ENCODE measurements around the gene CLEC18A.
"Not testable (repeated sequence)": the region's sequence is repeated elsewhere in the genome, so short reads cannot be mapped to it uniquely, and the experiment has no call there.

CLEC18A gene

DNA sequence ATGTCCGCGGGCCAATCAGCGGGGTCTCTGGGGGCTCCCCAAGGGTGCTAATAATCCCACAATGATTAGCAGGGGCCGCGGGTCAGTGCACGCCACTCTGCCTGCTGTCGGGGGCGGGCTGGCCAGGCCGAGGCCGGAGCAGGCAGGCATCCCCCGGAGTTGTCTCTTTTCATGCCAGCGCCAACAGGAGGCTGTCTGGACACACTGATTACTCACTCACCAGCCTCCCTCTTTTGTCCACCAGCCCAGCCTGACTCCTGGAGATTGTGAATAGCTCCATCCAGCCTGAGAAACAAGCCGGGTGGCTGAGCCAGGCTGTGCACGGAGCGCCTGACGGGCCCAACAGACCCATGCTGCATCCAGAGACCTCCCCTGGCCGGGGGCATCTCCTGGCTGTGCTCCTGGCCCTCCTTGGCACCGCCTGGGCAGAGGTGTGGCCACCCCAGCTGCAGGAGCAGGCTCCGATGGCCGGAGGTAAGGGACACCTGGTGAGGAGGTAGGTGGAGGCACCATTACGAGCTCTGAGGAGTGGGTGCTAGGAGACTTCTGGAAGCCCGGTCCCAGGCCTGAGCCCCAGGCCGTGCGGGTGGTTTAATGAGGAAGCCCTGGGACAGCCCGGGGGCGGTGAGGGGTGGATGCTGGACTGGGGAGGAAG lies at the start of gene CLEC18A:
TSS of gene CLEC18A (plus strand) at position 318 of the 655 bp plus-strand sequence. CDS start at position 351, 33 bp downstream.
- not testable (repeated sequence) for DNase-seq

- DNase-seq = no peak
Measured at GRCh38 chr16:69903865-69904415, 47.2 kb upstream of the CLEC18A start.

DNA sequence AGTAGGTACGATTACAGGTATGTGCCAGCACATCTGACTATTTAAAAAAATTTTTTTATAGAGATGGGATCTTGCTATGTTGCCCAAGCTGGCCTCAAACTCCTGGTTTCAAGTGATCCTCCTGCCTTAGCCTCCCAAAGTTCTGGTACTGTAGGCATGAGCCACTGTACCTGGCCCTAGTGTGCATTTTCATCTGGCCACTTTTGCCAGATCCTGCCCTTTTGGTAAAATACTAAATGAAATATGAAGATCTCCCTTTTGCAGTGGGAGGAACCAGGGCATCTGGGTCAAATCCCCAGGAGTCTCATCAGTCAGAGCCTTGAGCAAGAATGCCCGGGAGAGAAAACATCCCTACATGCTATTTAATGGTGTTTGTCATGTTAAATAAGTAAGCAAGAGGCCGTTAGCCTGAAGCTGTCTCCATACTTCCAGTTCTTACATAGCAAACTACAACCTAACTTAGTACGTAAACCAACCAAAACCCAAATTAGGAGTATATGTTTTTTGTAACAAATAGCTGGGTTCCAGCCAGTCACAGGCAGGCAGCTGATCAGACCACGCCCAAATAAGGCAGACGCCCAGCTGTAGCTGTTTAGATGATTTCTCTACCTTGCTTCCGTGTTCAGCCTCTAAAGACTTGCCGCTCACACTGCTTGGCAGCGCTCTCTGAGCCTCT lies 46.5 kb upstream of the CLEC18A start:
- no peak for DNase-seq

DNA sequence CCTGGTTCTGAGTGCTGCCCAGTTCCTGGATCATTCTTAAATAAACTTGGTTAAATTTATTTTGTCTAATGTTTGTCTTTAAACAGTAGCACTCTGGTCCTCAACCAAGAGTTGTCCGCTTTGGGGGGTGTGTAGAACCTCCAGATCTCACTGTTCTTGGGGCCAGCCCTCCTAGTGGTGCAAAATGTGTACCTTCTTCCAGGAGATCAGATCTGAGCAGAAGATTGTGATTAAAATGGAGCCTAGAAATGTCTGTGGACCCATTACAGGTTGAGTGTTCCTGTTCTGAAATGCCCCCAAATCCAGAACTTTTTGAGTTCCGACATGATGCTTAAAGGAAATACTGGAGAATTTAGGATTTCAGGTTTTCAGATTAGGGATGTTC lies 46.0 kb upstream of the CLEC18A start:
- no peak for DNase-seq

- no peak for DNase-seq
Measured at GRCh38 chr16:69906838-69907401, 44.2 kb upstream of the CLEC18A start.

DNA sequence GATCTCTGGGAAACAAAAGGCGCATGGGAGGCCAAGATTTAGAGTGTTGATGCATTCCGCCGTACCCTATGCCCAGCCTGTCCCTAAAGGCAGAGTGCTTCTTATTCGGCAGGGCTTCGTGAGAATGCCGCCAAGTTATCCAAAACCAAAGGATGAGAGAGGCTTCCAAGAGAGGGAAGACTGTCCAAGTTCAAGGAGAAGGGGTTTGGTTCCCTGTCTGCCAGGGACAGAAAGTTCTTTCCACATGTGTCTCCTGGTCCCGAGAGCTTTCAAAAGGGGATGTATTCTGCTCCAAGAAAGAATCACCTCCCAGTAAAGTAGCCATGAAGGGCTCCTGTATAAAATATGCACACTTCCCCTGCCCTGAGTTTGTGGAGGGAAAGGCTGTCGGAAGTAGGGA lies 42.1 kb upstream of the CLEC18A start:
- no peak for DNase-seq

- DNase-seq = no peak
Measured at GRCh38 chr16:69909760-69910159, 41.4 kb upstream of the CLEC18A start.

DNA sequence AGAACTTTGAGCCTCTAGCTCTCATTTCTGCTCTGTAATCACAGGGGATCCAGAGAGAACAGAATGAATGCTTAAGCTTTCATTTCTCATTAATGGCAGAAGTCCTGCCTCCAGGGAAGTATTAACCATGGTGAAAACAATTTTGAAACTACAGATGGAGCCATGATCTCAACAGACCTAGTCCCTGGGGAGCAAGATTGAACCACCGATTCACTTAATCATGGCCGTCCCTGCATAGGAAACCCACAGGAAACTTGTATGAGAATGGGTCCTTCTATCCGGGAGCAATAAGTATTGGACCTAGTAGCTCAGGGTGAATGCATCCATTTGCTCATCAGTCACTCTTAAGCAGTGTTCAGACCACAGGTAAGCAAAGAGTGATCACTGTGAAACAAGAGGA lies 40.2 kb upstream of the CLEC18A start:
- no peak for DNase-seq

- DNase-seq = no peak
Measured at GRCh38 chr16:69916462-69916861, 34.7 kb upstream of the CLEC18A start.

DNA sequence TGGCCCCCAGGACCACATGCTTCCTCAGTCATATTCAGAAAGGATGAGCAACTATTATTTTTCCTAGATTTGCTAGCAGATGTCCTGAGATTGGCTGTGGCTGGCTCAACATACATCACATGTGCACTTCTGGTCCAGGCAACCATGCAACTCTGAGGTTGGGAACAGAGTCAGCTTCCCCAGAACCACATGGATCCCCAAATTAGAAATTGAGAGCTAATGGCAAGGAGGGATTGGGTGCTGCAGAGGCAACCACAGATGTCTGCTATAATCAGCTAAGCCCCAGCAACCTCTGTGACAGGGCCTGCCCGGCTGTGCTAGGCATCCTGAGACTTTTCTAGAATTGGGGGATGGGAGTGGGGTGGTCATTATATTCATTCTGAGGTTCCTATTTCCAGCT lies 33.8 kb upstream of the CLEC18A start:
- no peak for DNase-seq

DNA sequence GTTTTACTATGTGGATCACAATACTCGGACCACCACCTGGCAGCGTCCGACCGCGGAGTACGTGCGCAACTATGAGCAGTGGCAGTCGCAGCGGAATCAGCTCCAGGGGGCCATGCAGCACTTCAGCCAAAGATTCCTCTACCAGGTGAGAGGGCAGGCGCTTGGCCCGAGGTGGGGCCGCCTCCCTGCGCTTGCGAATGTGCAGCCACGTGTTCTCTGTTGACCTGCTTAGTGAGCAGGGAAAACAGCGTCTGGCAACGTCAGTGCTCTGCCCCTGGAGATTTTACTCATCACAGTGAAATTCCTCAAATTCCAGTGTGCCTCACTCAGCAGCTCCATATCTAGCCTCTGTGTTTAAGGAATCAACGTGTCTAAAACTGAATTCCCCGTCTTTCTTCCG lies 33.4 kb upstream of the CLEC18A start:
- DNase-seq = no peak

DNA sequence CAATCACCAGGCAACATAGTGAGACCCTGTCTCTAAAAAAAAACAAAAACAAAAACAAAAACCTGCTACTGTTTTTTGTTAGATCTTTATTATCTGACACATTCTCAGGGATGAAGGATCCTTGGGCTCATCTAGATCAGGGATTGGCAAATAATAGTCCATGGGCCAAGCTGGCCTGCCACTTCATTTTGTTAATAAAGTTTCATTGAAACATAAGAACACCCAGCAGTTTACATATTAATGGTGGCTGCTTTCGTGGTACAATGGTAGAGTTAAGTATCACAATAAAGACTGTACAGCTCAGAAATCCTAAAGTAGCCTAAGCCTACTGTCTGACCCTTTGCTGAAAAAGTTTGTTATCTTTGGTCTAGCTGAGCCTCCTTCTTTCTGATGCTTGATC lies 32.9 kb upstream of the CLEC18A start:
- DNase-seq = no peak

DNA sequence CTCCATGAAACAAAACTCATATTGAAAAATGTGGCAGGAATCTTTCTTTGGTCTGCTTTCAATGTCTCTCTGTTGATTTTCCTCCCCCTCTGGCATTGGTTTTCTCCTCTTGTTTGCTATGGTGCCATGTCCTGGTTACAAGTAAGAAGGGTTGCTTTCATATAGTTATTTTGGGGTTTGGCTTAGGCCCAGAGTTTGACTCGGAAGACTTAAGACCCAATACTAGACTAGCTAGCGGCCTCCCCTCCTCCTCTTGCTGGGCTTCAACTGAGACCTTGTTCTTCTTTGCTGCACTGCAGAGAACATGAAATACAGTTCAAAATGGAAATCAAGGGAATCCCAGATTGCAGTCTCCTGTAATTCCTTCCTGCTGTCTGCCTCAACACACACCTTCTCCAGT lies 30.0 kb upstream of the CLEC18A start:
- no peak for DNase-seq

- no peak for DNase-seq
Measured at GRCh38 chr16:69922200-69922599, 28.9 kb upstream of the CLEC18A start.

- DNase-seq = no peak
Measured at GRCh38 chr16:69924041-69924775, 26.9 kb upstream of the CLEC18A start.

GRCh38 chr16:69924777-69925191 lies 26.4 kb upstream of the CLEC18A start:
- no peak for DNase-seq

- no peak for DNase-seq
Measured at GRCh38 chr16:69925311-69925710, 25.8 kb upstream of the CLEC18A start.

DNA sequence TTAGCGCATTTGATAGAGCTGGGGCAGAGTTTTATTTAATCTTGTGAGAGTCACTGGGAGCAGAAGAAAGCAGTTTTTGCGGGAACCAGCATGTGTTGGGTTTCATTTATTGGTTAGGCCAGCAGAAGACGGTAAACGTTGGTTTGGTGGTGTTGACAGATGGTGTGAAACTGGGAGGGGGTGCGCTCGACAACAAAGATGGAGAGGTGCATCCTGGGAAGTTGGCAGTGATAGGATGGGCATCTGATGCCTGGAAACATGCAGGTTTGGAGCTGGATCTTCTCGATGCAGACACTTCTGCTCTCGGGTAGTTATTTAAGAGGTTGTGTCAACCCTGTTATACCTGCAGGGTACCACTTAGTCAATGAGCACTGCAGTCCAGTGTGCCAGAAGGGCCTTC lies 24.9 kb upstream of the CLEC18A start:
- no peak for DNase-seq

DNA sequence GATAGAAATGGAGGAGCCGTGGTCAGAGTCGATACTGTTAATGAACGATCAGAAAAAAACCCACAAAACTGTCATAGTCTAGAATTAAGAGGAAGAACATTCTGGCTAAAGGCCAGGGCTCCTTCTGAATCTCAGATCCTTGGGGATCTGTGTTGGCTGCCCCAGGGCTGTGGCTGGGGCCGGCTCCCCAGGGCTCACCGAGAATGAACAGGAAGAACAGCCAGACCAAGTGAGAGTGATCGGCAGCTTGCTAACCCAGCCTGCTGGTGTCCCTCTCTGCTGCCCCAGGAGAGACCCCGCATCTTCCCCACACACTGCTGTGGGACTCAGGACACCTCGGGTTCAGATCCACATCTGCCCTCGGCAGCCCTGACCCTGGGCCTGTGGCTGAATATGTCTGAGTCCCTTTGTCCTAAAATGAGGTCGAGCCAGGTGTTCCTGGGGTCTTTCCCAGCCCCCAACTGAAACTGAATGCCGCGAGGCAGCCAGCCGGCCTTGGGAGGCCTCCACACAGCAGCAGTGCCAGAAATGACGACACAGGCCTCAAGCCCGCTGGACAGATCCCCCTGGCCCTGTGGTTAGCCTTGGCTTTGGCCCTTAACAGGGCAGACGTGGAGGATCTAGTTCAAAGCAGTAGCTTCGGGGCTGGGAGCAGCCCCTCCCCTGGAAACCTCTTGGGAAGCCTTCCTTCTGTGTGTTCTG lies 23.9 kb upstream of the CLEC18A start:
- DNase-seq = no peak

DNA sequence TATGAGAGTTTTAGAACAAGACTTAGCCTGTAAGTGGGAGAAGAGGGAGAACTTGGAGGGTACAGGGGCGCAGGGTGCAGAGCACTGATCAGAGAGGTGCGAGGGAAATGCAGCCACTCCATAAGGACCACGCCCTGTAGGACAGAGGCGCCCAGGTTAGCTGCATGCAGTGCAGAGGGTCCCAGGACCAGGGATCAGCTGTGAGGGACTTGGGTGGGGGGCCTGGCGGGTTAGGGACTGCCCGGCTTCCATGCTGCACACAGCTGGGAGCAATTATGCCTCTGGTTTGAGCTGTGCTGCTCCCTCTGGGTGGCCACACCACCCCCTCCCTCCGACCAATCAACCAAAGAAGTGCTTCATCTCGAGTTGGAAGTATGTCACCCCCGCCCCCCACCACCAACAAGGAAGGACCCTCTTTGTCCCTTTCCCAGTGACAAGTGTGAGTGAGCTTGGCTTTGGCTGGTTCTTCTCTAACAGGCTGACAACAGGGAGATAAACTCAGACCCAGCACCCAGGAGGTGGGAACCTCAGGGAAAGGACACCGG lies 22.2 kb upstream of the CLEC18A start:
- DNase-seq = no peak

DNA sequence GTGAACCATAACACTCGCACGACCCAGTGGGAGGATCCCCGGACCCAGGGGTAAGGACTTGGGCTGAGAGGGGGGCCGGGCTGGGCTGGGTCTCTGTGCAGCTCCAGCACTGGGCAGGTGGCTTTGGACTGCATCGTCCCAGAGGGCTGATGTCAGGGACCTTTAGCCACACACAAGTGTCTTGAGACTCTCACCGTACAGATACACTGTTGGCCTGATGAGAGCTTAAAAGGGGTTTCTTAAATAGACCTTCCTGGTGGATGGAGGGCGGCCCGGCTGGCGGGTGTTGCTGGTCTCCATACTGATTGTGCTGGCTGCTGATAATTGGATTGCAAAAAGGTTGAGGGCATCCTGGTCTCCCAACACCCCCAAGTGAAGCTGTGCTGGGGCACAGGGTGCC lies 21.7 kb upstream of the CLEC18A start:
- no peak for DNase-seq

DNA sequence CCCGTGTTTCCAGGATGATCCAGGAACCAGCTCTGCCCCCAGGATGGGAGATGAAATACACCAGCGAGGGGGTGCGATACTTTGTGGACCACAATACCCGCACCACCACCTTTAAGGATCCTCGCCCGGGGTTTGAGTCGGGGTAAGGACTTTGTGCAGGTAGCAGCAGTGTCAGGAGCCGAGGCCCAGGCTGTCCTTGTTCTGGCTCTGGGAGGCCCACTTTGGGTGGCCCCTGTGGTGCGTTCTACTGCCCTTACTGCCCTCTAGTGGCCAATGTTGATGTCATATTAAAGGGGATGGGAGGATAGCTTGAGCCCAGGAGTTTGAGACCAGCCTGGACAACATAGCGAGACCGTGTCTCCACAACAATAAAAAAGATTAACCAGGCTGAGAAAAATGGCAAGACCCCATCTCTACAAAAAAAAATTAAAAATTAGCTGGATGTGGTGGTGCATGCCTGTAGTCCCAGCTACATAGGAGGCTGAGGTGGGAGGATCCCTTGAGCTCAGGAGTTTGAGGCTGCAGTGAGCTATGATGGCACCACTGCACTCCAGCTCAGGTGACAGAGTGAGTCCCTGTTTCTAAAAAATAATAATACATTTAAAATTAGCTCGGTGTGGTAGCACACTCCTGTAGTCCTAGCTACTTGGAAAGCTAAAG lies 20.9 kb upstream of the CLEC18A start:
- no peak for DNase-seq

Measured in NCI-H1417 treated with DMSO at 0.1 percent for 48 hours (cell line).